Prostate gland (tissue), 2 donors: ENCODE data around the gene ZNF532.

Source experiments
- CTCF ChIP-seq, 4 experiments: fragments of 200-600 bp in 2 of 4; fragments of 450-650 bp in 2 of 4; sonication (generic) in 2 of 4; IDR thresholded peaks; 1 replicate in 3 of 4; 2 replicates in 1 of 4; pipeline ENCODE4 v1.5.1; 2016 to 2019; ENCODE audit warnings: antibody characterized with exemption in 4 of 4, mild to moderate bottlenecking in 2 of 4, moderate library complexity in 2 of 4
- POLR2A ChIP-seq: fragments of 450-650 bp; IDR thresholded peaks from one replicate; pipeline ENCODE4 v1.6.1; 2016; ENCODE audit warnings: antibody characterized with exemption, mild to moderate bottlenecking

- TF ChIP-seq POLR2A, result no peak
- no peak for TF ChIP-seq CTCF (IDR thresholded peaks at IDR 0.05)
Measured at GRCh38 chr18:58863539-58864145, 1.0 kb upstream of the ZNF532 start.
